Thymus (tissue), 11 donors: ENCODE data around the gene PDXK. TPM values are rescaled to one million over a fixed set of nuclear protein-coding genes. Genes with fewer than 3 reads are reported as not detected.
"Not testable (repeated sequence)": the region's sequence is repeated elsewhere in the genome, so short reads cannot be mapped to it uniquely, and the experiment has no call there.

ENCODE experiments used
- DNase-seq, 9 donors: peaks; one replicate each; pipeline ENCODE4 v3.0.0-alpha.2; 2013; ENCODE audit warnings: low spot score in 9 of 9, low read depth in 6 of 9, missing footprints in 1 of 9
- H3K27ac ChIP-seq, 2 donors: one replicate each; pipeline ENCODE4 v1.5.1; 2013; ENCODE audit warnings: control low read depth in 1 of 2, low read depth in 1 of 2, low read length in 1 of 2, mild to moderate bottlenecking in 1 of 2, moderate library complexity in 1 of 2
- H3K27me3 ChIP-seq, 2 donors: one replicate each; pipeline ENCODE4 v1.5.1; 2013; ENCODE audit warnings: low read length in 1 of 2; ENCODE audit not compliant: control insufficient read depth in 2 of 2, insufficient read depth in 1 of 2
- H3K36me3 ChIP-seq, 2 donors: one replicate each; pipeline ENCODE4 v1.5.1; 2013; ENCODE audit warnings: low read length in 1 of 2, mild to moderate bottlenecking in 1 of 2, moderate library complexity in 1 of 2; ENCODE audit not compliant: control insufficient read depth in 2 of 2, insufficient read depth in 2 of 2
- H3K4me1 ChIP-seq, 2 donors: one replicate each; pipeline ENCODE4 v1.5.1; 2013; ENCODE audit warnings: low read length in 2 of 2; ENCODE audit not compliant: control insufficient read depth in 2 of 2, insufficient read depth in 2 of 2
- H3K4me3 ChIP-seq, 2 donors: one replicate each; pipeline ENCODE4 v1.5.1; 2013; ENCODE audit warnings: low read length in 2 of 2, control low read depth in 1 of 2, mild to moderate bottlenecking in 1 of 2
- H3K9me3 ChIP-seq, 2 donors: one replicate each; pipeline ENCODE4 v1.5.1; 2013; ENCODE audit warnings: low read length in 1 of 2, mild to moderate bottlenecking in 1 of 2; ENCODE audit not compliant: control insufficient read depth in 2 of 2, insufficient read depth in 1 of 2
- WGBS: extraction: QIAGEN DNeasy Blood & Tissue Kit; methylation state at CpG from one replicate; pipeline ENCODE4 v1.1.7; 2013; 5-methylcytosine and 5-hydroxymethylcytosine counted together
- polyA plus RNA-seq: library from polyadenylated mRNA; stranded (reverse); fragments of 200-250 nt; gene quantifications from one replicate; pipeline ENCODE4 v1.2.3, GENCODE V29; 2013
- total RNA-seq: library from RNA; stranded (reverse); fragments of 120-200 nt; gene quantifications from one replicate; pipeline ENCODE4 v1.2.4, GENCODE V29; 2013
- donor health status: healthy.

PDXK gene
- total and polyA plus RNA-seq, 2 donors: 33.3 to 59.0 TPM

GRCh38 chr21:43703035-43703880 lies 15.7 kb upstream of the PDXK start:
- H3K27ac ChIP-seq: peak overlapping the region; percentile 25 to 32
- peaks cover 0 to 4% of the 10 kb centered on the region in 2 donors for H3K9me3 ChIP-seq
- WGBS: 55% methylated on average over 29 of the region's 29 CpGs
- H3K36me3 ChIP-seq: no peaks in the 10 kb centered on the region
- peaks cover 0 to 14% of the 10 kb centered on the region in 2 donors for H3K27me3 ChIP-seq
- DNase-seq: peak in 2 of 9 donors; percentile 32 to 52
- peaks cover 0 to 24% of the 10 kb centered on the region in 2 donors for H3K4me1 ChIP-seq
- no peak overlapping the region for H3K4me3 ChIP-seq

DNA sequence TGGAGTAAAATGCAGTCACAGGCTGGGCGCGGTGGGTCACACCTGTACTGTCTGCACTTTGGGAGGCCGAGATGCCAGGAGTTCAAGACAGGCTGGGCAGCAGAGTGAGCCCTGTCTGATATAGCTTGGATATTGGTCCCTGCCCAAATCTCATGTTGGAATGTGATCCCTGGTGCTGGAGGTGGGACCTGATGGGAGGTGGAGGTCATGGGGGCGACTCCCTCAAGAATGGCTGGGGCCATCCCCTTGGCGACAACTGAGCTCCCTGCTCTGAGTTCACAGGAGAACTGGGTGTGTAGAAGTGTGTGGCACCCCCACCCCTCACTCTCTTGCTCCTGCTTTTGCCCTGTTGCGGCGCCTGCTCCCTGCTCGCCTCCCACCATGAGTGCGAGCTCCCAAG lies 11.5 kb upstream of the PDXK start:
- Histone ChIP-seq H3K27ac (no peak overlapping the region), H3K27me3 (peaks cover 0 to 14% of the 10 kb centered on the region in 2 donors), H3K4me1 (peaks cover 0 to 12% of the 10 kb centered on the region in 2 donors), H3K36me3 (no peaks in the 10 kb centered on the region), H3K4me3 (no peak overlapping the region), H3K9me3 (no peaks in the 10 kb centered on the region)
- DNase-seq: no peak
- 95% methylated on average over 9 of the region's 9 CpGs for WGBS

- Histone ChIP-seq H3K36me3 (no peaks in the 10 kb centered on the region), H3K27ac (no peak overlapping the region), H3K4me1 (no peaks in the 10 kb centered on the region), H3K9me3 (no peaks in the 10 kb centered on the region), H3K4me3 (no peak overlapping the region), H3K27me3 (peaks cover 0 to 9% of the 10 kb centered on the region in 2 donors)
- no peak for DNase-seq
- WGBS: 97% methylated on average over 13 of the region's 13 CpGs
These were observed 10.1 kb upstream of the PDXK start for GRCh38 chr21:43708745-43709381.

DNA sequence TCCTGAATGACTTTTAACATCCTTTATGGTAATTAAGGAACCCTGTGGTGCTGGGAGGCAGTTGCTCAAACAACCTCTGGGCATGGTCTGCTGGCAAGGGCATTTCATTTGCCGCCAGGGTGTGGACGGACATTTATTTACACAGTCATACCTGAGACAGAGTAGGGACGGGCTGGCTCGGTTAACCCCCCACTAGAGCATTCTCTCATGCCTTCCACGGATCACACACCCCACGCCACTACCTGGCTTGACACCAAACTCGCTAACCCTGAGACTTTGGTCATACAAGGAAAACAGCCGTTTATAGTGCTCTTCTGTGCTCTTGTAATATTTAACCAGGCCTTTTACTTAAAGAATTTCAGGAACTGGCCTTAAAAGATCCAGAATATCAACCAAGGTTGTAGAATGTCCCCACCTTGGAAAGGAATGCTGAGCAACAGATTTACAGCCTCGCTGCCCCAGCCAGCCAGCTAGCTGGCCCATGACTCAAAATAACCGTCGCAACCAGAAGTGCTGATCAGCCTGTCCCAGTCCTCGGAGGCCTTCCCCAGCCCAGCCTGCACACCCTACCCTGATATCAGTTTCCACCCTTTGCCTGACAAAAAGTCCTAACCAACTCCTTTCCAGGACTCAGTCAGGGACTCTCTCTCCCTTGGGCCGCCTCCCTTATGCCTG lies 6.5 kb upstream of the PDXK start:
- Histone ChIP-seq H3K27ac (peak overlapping the region; percentile 43 to 63), H3K36me3 (no peaks in the 10 kb centered on the region), H3K9me3 (no peaks in the 10 kb centered on the region), H3K4me1 (no peaks in the 10 kb centered on the region), H3K4me3 (no peak overlapping the region), H3K27me3 (peaks cover 0 to 25% of the 10 kb centered on the region in 2 donors)
- DNase-seq: no peak
- WGBS: 91% methylated on average over 13 of the region's 13 CpGs

- H3K4me3 ChIP-seq: not testable (repeated sequence)
- over 99% methylated on average over 6 of the region's 6 CpGs for WGBS
These were observed 5.8 kb upstream of the PDXK start for GRCh38 chr21:43713123-43713522.

GRCh38 chr21:43716376-43717165 lies 2.4 kb upstream of the PDXK start:
- Histone ChIP-seq H3K27ac (no peak overlapping the region), H3K9me3 (peaks cover 0 to 11% of the 10 kb centered on the region in 2 donors), H3K4me3 (no peak overlapping the region), H3K4me1 (peaks cover 8 to 19% of the 10 kb centered on the region in 2 donors), H3K27me3 (peaks cover 14 to 62% of the 10 kb centered on the region in 2 donors), H3K36me3 (no peaks in the 10 kb centered on the region)
- no peak for DNase-seq
- 76% methylated on average over 12 of the region's 12 CpGs for WGBS

More at GRCh38 chr21:43713123-43713522, 5.8 kb upstream of the PDXK start:
- not testable (repeated sequence) for H3K36me3 ChIP-seq, H3K27ac ChIP-seq, H3K4me1 ChIP-seq, DNase-seq, H3K9me3 ChIP-seq
- peaks cover 3 to 32% of the 10 kb centered on the region in 2 donors for H3K27me3 ChIP-seq

- Histone ChIP-seq H3K9me3 (peaks cover 0 to 11% of the 10 kb centered on the region in 2 donors), H3K27ac (no peak overlapping the region), H3K4me1 (peaks cover 8 to 19% of the 10 kb centered on the region in 2 donors), H3K27me3 (peaks cover 14 to 66% of the 10 kb centered on the region in 2 donors), H3K4me3 (no peak overlapping the region), H3K36me3 (no peaks in the 10 kb centered on the region)
- 96% methylated on average over 13 of the region's 13 CpGs for WGBS
- no peak for DNase-seq
These were observed 1.6 kb upstream of the PDXK start for GRCh38 chr21:43717166-43717853.
